Bronchial epithelial cell (primary cell): Measurements from ENCODE around the gene NCOA7. TPM values are rescaled to one million over a fixed set of nuclear protein-coding genes. Genes with fewer than 3 reads are reported as not detected.

ENCODE experiments used
- DNase-seq: peaks from one replicate; pipeline ENCODE4 v3.0.0-alpha.2; 2010; ENCODE audit warnings: low read depth
- FAIRE-seq: peaks from 2 replicates; lab custom pipeline; 2011; peaks lifted over from hg19 to GRCh38; lab: Jason Lieb, UNC
- H3K27me3 ChIP-seq: 2 replicates; pipeline ENCODE4 v1.5.1; 2011; ENCODE audit warnings: low read length; ENCODE audit not compliant: control insufficient read depth, insufficient read depth
- H3K36me3 ChIP-seq: 2 replicates; pipeline ENCODE4 v1.5.1; 2011; ENCODE audit warnings: low read length; ENCODE audit not compliant: control insufficient read depth, insufficient read depth
- H3K4me3 ChIP-seq: 2 replicates; pipeline ENCODE4 v1.5.1; 2011; ENCODE audit warnings: mild to moderate bottlenecking, low read depth, low read length, control low read depth
- total RNA-seq: library from RNA; depleted of rRNA; stranded (reverse); fragments of >200 nt; gene quantifications from 2 replicates; pipeline ENCODE4 v1.2.1, GENCODE V29; 2014
- TF ChIP-seq, protein P1 (sequence below): IDR thresholded peaks from 2 replicates; pipeline ENCODE4 v1.5.1; 2011; ENCODE audit warnings: mild to moderate bottlenecking, moderate library complexity, low read length, control low read depth, inconsistent platforms; ENCODE audit not compliant: insufficient read depth, severe bottlenecking

The NCOA7 gene
- total RNA-seq, 1 donor from 2014 or later = 39.0 TPM

- DNase-seq (no peak), FAIRE-seq (no peak)
- Histone ChIP-seq H3K36me3 (peaks cover 1% of the 10 kb centered on the region), H3K4me3 (no peak overlapping the region), H3K27me3 (no peaks in the 10 kb centered on the region)
- TF ChIP-seq, protein P1, sequence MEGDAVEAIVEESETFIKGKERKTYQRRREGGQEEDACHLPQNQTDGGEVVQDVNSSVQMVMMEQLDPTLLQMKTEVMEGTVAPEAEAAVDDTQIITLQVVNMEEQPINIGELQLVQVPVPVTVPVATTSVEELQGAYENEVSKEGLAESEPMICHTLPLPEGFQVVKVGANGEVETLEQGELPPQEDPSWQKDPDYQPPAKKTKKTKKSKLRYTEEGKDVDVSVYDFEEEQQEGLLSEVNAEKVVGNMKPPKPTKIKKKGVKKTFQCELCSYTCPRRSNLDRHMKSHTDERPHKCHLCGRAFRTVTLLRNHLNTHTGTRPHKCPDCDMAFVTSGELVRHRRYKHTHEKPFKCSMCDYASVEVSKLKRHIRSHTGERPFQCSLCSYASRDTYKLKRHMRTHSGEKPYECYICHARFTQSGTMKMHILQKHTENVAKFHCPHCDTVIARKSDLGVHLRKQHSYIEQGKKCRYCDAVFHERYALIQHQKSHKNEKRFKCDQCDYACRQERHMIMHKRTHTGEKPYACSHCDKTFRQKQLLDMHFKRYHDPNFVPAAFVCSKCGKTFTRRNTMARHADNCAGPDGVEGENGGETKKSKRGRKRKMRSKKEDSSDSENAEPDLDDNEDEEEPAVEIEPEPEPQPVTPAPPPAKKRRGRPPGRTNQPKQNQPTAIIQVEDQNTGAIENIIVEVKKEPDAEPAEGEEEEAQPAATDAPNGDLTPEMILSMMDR = no peak
Measured at GRCh38 chr6:125815080-125815910, 24.5 kb downstream of the NCOA7 start.

DNA sequence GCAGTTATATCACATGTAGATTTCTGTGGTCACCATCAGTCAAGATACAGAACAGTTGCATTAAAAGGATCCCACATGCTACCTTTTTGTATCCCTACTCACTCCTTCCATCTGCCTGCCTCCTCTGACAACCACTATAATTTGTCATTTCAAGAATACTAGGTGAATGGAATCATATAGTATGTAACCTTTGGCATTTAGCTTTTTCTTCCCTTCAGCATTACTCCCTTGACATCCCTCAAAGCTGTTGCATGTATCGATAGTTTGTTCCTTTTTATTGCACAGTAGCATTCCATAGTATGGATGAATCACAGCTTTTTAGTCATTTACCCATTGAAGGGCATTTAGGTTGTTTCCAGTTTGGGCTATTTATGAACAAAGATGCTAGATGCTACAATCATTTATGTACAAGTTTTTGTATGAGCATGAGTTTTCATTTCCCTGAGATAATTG is 26.1 kb downstream of the NCOA7 start:
- Histone ChIP-seq H3K27me3 (no peaks in the 10 kb centered on the region), H3K4me3 (no peak overlapping the region), H3K36me3 (peaks cover 3% of the 10 kb centered on the region)
- DNase-seq (no peak), FAIRE-seq (no peak)
- TF ChIP-seq, protein P1 = no peak

GRCh38 chr6:125818225-125818657 is 27.5 kb downstream of the NCOA7 start:
- H3K4me3 ChIP-seq = no peak overlapping the region
- FAIRE-seq (no peak), DNase-seq (no peak)
- peaks cover 3% of the 10 kb centered on the region for H3K36me3 ChIP-seq
- H3K27me3 ChIP-seq = no peaks in the 10 kb centered on the region
- TF ChIP-seq, protein P1 = no peak

DNA sequence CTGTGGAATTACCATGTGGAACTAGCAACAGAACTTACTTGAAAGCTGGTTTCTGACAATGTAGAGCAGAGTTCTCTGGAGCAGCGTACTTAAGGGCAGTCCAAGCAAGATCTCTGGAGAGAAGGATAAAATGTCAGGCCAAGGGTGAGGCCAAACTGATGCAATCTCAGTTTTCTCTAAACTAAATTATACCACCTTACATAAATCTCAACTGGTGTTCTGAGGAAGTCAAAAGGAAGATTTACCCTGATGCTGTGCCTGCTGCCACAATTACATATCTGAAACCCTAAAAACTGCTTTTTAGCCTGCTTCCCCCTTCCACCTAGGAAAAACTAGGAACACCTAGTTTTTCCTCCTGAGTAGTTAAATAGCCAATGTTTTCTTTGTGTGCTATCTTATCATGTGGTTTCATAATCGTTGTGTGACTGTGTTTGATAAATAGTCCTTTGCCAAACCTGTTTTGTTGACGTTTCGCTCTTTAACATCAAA is 28.1 kb downstream of the NCOA7 start:
- no peak overlapping the region for H3K4me3 ChIP-seq
- no peak for FAIRE-seq

DNA sequence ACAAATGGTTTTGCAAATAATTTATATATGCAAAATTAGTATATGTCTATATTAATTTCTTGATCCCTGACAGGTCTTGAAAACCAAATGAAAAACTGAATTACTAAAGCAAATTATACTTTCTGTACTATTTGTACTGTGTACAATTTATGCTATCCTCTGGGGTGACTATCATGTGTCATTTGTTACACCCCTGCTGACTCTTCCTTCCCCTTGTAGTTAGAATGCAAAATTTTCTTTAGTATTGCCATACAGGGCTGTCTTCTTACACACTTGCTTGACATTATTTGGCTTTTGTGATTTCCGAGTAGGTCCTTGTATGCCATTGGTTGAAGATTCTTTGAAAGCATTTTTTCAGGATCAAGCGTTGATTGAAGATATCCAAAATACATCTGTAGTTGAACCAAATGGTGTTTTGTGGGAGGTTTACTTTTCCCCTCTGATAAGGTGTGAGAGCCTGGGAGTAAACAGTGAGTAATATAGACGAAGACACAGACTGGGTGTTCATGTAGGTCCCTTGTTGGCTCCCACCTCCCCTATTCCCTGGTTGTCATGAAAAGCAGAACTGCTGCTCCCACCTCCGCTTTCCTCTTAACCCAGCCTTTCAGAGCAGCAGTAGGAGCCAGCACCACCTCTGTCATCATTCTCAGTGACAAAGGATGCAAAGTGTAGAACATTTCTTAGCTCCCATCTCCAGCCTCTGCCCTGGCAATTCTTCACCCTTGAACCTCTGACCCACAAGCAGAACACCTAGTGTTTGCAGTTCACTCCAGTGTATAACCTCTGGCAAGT is 29.0 kb downstream of the NCOA7 start:
- DNase-seq (no peak), FAIRE-seq (no peak)
- Histone ChIP-seq H3K4me3 (no peak overlapping the region), H3K36me3 (peaks cover 3% of the 10 kb centered on the region), H3K27me3 (no peaks in the 10 kb centered on the region)
- TF ChIP-seq, protein P1 = no peak

More for the DNA sequence above, 28.1 kb downstream of the NCOA7 start:
- H3K27me3 ChIP-seq = no peaks in the 10 kb centered on the region
- peaks cover 3% of the 10 kb centered on the region for H3K36me3 ChIP-seq
- TF ChIP-seq, protein P1 = no peak
- DNase-seq = no peak
